ENCODE data around the gene KLF9.
A peak's percentile ranks its signal among the peaks of the same experiment; 100 is the strongest.

The KLF9 gene

DNA sequence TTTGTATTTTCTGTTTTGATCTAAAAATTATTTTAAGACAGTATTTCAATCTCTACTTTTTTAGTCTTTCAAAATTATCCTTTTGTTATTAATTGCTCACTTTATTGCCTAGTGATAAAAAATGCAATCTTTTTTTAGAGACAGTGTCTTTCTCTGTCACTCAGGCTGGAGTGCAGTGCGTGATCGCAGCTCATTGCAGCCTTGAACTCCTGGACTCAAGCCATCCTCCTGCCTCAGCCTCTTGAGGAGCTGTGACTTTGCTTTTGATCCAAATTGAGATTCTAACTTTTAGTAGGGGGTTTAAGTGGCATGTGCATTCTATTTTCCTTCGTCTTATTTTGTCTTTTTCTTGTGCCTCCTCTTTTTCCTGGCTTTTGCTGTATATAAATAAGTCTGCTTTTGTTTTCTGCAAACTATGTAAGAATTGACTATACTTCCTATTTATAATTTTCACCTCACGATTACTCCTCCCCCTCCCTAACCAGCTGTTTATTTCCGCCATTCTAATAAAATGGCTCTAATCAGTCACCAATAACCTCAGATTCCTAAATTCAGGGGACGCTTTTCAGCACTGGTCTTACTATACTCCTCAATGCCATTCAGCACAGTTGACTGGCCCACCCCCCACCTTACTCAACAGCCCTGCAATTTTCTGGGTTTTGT lies 32.3 kb downstream of the KLF9 start:
- no peak for DNase-seq (ENCODE audit: low read depth)
- TF ChIP-seq POLR2A (IDR thresholded peaks at IDR 0.05; ENCODE audit: extremely low read depth, insufficient read length) (no peak), MYC (IDR thresholded peaks at IDR 0.05; ENCODE audit: low read depth, low read length) (no peak)
- TF ChIP-seq, protein P1, sequence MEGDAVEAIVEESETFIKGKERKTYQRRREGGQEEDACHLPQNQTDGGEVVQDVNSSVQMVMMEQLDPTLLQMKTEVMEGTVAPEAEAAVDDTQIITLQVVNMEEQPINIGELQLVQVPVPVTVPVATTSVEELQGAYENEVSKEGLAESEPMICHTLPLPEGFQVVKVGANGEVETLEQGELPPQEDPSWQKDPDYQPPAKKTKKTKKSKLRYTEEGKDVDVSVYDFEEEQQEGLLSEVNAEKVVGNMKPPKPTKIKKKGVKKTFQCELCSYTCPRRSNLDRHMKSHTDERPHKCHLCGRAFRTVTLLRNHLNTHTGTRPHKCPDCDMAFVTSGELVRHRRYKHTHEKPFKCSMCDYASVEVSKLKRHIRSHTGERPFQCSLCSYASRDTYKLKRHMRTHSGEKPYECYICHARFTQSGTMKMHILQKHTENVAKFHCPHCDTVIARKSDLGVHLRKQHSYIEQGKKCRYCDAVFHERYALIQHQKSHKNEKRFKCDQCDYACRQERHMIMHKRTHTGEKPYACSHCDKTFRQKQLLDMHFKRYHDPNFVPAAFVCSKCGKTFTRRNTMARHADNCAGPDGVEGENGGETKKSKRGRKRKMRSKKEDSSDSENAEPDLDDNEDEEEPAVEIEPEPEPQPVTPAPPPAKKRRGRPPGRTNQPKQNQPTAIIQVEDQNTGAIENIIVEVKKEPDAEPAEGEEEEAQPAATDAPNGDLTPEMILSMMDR (IDR thresholded peaks at IDR 0.05; ENCODE audit: low read depth, low read length): no peak
- TF ChIP-seq, protein P2, sequence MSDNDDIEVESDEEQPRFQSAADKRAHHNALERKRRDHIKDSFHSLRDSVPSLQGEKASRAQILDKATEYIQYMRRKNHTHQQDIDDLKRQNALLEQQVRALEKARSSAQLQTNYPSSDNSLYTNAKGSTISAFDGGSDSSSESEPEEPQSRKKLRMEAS (IDR thresholded peaks at IDR 0.05; ENCODE audit: low read depth, low read length): no peak
- no peak overlapping the region for H3K4me3 ChIP-seq (ENCODE audit: low read depth, low read length)

DNA sequence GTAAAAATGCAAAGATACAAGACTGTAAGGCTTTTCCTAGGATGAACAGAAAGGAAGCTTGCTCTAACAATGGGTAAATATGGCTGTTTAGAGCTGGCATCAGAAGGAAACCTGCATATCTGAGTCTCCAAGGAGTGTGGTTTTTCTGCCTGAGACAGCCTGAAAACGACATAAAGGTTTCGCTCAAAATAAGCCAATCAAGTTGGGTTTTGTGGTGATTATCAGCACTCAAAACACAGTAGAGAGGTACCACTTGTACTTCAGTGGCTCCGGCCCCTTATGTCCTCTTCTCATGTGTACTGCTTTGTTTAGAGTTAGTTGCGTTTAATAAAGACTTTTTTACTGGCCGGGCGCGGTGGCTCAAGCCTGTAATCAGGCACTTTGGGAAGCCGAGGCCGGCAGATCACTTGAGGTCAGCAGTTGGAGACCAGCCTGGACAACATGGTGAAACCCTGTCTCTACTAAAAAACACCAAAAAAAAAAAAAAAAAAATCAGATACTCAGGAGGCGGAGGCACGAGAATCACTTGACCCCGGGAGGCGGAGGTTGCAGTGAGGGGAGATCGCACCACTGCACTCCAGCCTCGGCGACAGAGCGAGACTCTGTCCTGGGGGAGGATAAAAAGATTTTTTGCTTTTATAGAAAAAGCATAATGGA lies 39.4 kb downstream of the KLF9 start:
- TF ChIP-seq POLR2A (IDR thresholded peaks at IDR 0.05; ENCODE audit: extremely low read depth, insufficient read length) (no peak), MYC (IDR thresholded peaks at IDR 0.05; ENCODE audit: low read depth, low read length) (no peak)
- TF ChIP-seq, protein P1 (IDR thresholded peaks at IDR 0.05; ENCODE audit: low read depth, low read length): no peak
- TF ChIP-seq, protein P2 (IDR thresholded peaks at IDR 0.05; ENCODE audit: low read depth, low read length): no peak
- H3K4me3 ChIP-seq (ENCODE audit: low read depth, low read length): no peak overlapping the region
- DNase-seq (ENCODE audit: low read depth): no peak

DNA sequence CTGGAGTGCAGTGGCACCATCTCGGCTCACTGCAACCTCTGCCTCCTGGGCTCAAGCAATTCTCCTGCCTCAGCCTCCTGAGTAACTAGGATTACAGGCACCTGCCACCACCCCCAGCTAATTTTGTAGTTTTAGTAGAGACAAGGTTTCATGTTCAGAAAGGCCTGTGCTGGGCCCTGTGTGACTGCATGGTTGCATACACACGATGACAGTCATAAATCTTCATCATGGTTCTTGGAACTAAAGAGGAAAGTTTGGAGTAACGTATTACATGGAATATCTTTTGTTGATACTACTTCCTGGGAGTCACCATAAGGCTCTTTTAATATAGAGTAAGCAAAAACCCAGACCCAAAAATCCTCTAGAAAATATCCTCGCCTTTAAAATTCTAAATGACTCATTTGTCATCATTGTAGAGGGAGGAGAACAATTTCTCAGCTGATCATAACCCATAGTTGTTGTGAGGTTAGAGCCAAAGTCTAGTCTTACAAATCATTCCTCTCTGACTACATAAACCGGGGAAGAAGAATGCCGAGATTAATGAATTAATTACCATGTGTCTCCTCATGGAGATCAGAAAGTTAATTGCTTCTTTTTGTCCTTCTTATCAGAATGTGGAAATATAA lies 47.0 kb downstream of the KLF9 start:
- DNase-seq (ENCODE audit: low read depth): no peak
- TF ChIP-seq, protein P2 (IDR thresholded peaks at IDR 0.05; ENCODE audit: low read depth, low read length): no peak
- TF ChIP-seq MYC (IDR thresholded peaks at IDR 0.05; ENCODE audit: low read depth, low read length): no peak
- TF ChIP-seq POLR2A (IDR thresholded peaks at IDR 0.05; ENCODE audit: extremely low read depth, insufficient read length): no peak
- H3K4me3 ChIP-seq (ENCODE audit: low read depth, low read length): no peak overlapping the region

DNA sequence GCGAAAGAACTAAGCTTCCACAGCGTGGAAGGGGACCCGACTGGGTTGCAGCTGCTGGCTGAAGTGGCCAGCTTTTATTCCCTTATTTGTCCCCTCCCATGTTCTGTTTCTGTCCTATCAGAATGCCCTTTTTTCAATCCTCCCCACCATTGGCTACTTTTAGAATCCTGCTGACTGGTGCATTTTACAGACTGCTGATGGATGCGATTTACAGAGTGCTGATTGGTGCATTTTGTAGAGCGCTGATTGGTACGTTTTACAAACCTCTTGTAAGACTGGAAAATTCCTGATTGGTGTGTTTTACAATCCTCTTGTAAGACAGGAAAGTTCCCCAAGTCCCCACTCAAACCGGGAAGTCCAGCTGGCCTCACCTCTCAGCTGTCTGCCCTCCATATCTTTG lies 50.7 kb downstream of the KLF9 start:
- no peak for DNase-seq (ENCODE audit: low read depth)
- no peak overlapping the region for H3K4me3 ChIP-seq (ENCODE audit: low read depth, low read length)
- TF ChIP-seq POLR2A (IDR thresholded peaks at IDR 0.05; ENCODE audit: extremely low read depth, insufficient read length) (no peak), MYC (IDR thresholded peaks at IDR 0.05; ENCODE audit: low read depth, low read length) (no peak)
- TF ChIP-seq, protein P1 (IDR thresholded peaks at IDR 0.05; ENCODE audit: low read depth, low read length): no peak

DNA sequence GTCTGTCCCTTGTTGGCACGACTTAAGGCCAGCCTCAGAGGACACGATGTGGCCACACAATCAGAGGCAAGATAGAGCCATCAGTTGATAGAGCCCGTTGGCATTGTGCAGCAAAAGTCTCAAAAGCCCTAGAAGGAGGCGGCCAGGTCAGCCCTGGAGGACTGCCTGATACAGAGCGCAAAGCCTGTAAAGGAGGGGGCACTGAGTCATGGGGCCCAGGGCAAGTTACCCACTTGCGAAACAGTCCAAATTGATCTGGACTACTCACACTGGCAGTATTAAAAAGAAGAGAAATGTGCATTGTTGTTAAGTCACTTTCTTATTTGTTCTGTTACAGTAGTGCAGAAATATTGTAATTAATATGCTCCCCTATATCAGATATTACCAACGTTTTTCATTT lies 51.5 kb downstream of the KLF9 start:
- TF ChIP-seq, protein P2 (IDR thresholded peaks at IDR 0.05; ENCODE audit: low read depth, low read length): no peak
- no peak for TF ChIP-seq POLR2A (IDR thresholded peaks at IDR 0.05; ENCODE audit: extremely low read depth, insufficient read length)
- TF ChIP-seq, protein P1 (IDR thresholded peaks at IDR 0.05; ENCODE audit: low read depth, low read length): no peak
- no peak for TF ChIP-seq MYC (IDR thresholded peaks at IDR 0.05; ENCODE audit: low read depth, low read length)
- peak; percentile 45 for DNase-seq (ENCODE audit: low read depth)
- no peak overlapping the region for H3K4me3 ChIP-seq (ENCODE audit: low read depth, low read length)

DNA sequence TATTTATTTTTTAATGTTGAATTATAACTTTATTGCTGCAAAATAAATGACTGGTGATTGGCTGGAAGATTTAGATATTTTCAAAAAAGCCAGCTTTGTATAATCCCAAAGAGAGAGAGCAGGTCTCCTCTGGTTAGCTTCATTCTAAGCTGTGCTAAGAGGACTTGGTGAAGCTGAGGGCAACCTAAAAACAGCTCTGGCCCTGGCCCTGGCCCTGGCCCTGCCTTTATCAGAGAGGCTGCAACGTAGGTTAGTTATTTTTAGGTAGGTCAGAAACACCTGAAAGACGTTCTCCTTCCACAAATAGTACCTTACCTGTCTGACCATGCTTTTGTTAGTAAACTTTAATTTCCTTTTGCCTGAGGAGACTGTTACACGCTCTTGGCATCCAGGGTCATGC lies 58.7 kb downstream of the KLF9 start:
- TF ChIP-seq POLR2A (IDR thresholded peaks at IDR 0.05; ENCODE audit: extremely low read depth, insufficient read length): no peak
- TF ChIP-seq, protein P2 (IDR thresholded peaks at IDR 0.05; ENCODE audit: low read depth, low read length): no peak
- no peak for TF ChIP-seq MYC (IDR thresholded peaks at IDR 0.05; ENCODE audit: low read depth, low read length)
- TF ChIP-seq, protein P1 (IDR thresholded peaks at IDR 0.05; ENCODE audit: low read depth, low read length): no peak
- DNase-seq (ENCODE audit: low read depth): no peak
- H3K4me3 ChIP-seq (ENCODE audit: low read depth, low read length): no peak overlapping the region
